Muscle of arm (tissue), 12 donors: Measurements from ENCODE around the gene POLR2E. TPM values are rescaled to one million over a fixed set of nuclear protein-coding genes. Genes with fewer than 3 reads are reported as not detected.

Source experiments
- DNase-seq: peaks from one replicate; pipeline ENCODE4 v3.0.0-alpha.2; 2013
- polyA plus RNA-seq, 12 donors: library from polyadenylated mRNA; unstranded; fragments of 120-200 nt; gene quantifications; one replicate each; pipeline ENCODE4 v1.2.1, GENCODE V29; 2013; ENCODE audit not compliant: insufficient read length in 12 of 12

The POLR2E gene
- polyA plus RNA-seq, 12 donors, result 79.7 to 135 (median 108) TPM; not detected in 1

DNA sequence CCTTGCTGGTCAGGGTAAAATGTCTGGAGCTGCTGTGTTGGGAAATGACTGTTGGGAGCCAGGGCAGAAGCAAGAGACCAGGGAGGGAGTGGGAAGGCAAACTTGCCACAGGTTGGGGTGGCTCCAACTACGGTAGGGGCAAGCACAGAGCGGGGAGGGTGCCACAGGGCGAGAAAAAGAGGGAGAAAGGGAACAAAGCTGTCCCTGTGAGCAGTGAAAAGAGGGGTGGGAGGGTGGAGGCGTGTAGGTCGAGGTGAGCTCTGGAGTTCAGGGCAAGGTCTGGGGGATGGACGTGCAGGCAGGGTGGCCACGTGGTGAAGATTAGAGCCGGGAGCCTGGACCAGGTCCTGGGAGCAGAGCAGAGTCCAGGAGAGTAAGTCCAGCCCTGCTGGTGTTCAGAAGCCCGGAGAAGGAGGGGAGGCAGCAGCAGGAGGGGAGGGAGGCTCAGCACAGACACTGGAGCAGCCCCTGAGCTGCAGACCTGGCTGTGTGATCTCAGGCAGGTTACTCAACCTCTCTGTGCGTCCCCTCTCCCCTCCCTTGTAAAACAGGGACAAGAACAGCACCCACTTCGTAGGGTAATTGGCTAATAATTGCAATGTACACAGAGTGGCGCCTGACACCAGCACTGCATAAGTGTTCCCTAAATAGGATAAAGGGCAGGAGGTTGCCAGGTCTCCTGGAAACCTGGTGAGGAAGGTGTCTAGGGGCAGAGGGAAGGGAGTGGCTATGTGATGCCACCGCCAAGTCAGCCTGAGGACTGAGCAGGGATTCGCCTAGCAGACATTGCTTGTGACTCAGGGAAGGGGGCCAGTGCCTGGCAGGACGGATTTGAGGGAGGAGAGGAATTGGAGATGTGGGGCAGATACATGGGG lies 3.2 kb upstream of the POLR2E start:
- DNase-seq, result no peak

DNA sequence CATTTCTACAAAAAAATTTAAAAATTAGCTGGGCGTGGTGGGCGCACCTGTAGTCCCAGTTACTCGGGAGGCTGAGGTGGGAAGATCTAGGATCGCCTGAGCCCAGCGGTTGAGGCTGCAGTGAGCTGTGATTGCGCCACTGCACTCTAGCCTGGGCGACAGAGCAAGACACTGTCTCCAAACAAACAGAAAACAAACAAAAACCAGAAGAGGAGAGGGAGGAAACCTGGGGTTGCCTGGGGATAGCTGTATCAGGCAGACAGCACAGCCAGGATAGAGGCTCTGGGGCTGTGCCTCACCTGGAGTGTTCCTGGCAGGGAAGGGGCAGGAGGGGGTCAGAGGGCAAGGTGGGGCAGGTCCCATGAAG lies 2.6 kb upstream of the POLR2E start:
- DNase-seq, result no peak

DNA sequence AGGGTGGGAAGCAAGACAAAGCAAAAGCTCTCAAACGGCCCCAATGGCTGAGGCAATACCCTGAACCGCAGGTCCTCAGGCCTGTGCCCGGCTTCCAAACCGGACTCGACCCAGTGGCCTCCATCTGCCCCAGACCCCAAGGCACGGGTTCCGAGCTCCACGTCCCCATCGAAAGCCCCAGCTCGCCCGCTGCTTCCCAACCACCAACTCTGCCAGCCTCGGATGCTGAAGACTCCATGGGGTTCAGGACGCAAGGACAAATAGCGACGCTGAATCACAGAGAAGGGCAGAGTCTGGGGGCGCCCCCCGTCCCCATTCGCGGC lies 559 bp downstream of the POLR2E start:
- DNase-seq, result no peak

DNA sequence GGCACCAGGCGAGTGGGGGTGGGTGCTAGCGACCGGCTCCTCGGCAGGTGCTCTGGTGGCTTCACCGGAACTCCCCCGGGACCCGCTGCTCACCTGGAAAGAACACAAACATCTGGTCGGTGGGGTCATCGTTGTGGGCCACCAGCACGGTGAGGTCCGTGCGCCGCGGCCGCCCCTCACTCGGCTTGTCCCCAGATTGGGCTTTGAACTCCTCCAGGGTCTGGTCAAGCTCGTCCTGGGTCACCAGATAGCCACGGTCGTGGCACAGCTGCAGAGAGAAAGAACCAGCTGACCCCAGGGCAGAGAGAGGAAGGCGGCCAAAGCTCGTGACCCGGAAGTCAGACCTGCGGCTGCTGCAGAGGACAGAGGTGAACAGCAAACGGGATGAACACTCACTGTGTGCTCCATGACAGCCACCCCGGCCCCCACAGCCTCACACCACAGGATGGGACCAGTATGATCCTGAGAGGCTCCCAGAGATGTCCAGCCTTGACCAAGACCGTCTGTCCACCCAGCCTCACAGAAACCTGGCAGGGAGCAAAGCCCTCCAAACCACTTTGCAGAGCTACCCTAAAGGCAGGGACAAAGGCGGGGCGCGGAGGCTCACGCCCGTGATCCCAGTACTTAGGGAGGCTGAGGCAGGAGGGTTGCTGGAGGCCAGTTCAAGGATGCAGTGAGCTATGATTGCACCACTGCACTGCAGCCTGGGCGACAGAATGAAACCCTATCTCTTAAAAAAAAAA lies 1.2 kb downstream of the POLR2E start:
- no peak for DNase-seq

DNA sequence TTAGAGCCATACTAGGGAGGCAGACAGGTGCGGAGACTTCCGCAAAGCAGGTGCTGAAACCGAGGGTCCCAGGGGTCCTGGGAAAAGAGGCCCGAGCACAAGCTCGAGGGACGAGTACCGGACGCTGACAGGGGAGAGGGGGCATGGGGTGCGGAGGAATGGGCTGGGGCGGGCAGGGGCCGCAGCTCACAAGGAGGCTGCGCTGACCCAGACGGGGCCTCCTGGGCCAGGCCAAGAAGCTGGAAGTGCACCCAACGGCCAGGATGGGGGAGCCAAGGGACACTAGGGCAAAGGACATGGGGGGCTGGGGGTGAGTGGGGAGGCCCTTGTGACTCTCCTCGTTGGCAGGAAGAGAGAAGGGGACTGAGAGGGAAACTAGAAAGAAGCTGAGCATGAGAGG lies 1.8 kb downstream of the POLR2E start:
- DNase-seq, result no peak

DNA sequence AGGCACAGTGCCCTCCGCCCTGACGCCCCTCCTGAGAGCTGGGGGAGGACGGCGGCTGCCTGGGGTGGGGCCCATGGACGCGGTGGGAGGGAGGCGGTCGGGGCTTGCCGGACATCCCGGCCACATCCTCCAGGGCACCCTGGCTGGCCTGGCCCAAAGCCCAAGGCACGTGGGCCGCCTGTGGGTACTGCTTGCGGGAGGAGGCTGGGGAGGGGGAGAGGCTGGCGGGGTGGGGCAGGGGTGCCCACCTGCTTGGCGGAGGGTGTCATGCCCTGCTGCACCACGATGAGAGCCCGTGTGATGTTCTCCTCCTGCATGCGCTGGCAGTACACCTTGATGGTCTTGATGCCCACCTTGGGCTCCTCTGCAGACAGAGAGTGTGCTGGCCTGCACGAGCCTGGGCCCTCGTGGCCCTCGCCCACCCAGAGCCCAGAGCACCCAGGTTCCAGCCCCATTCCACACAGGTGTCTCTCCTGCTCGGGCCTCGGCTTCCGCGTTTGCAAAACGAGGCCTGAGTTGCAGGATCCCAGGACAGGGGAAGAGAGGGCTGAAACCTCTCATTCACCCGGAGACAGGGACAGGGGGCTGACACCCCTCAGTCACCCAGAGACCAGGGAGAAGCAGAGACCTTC lies 3.5 kb downstream of the POLR2E start:
- DNase-seq, result no peak

DNA sequence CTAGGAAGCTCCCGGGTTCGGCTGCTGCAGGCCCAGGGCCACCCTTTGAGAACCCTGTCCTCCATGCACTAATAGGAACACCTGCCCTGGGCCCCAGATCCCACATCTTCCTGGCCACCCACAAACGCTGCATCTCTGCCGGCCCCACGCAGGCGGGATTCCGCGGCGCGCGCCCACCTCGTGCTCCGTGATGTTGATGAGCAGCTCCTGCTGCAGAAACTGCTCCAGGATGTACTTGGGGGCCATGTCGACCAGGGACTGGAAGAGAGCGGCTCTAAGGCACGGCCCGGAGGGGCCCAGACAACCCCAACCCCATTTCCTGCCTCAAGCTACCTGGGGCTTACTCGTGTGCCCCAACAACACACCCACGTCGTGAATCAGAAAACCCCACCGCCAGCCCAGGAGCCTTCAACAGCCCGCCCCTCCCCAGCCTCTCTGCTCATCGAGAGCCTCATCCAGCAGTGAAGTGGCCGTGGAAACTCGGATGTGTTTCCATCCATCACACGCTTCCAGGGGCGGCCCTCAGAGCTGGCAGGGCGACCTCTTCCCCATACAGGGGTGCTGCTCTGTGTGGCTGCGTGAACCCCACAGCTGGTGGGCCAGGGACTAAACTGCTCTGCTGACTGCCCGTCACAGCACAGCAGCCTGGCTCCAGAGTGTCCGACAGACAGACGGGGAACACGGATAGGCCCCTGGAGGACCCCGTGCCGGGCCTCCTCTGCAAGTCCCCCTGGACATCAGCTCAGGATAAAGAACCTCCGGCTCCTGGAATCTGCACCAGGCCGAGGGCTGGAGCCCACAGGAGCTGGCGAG lies 4.2 kb downstream of the POLR2E start:
- no peak for DNase-seq

DNA sequence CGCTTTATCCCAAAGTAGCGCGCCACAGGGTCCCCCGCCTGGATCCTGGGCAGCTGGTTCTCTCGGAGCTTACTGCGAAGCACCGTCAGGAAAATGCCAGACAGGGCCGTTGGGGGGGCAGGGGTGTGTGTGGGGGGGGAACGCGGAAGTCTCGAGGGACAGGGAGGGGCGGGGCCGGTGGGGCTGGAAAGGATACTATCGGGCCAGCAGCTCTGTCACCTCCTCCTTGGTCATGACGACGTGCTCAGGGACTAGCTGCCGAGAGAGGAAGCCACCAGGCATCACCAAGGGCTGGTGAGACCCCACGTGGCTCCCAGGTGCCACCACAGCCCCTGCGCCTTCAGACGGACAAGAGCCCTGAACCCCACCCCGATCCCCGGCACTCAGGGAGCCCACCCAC lies 5.3 kb downstream of the POLR2E start:
- no peak for DNase-seq

DNA sequence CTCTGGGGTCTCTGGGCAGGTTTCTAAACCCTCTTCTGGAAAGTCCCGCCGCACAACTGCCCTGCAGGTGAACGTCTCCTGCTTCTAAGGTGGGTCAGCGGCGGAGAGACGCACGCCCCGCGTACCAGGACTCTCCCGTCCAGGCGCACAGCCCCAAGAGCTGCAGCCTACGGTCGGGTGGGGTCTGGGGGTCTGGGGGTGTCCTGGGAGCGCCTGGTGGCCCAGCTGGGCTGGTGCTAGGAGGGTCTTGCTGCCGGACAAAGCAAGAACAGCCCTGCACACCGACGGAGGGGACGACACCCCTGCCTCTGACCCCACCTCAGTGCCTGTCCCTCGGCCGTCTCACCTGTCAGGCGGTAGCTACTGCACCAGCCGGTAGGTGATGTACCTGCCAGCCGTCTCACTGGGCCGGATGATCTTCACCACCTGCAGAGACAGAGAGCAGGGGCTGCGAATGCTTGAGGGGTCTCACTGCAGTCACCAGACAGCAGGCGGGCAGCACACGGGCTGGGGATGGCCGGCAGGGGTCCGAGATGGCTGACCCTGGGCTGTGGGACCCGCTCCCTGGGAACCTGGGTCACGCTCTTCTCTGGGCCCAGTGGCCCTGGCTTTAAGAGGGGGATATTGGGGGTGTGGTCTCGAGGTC lies 5.9 kb downstream of the POLR2E start:
- no peak for DNase-seq

DNA sequence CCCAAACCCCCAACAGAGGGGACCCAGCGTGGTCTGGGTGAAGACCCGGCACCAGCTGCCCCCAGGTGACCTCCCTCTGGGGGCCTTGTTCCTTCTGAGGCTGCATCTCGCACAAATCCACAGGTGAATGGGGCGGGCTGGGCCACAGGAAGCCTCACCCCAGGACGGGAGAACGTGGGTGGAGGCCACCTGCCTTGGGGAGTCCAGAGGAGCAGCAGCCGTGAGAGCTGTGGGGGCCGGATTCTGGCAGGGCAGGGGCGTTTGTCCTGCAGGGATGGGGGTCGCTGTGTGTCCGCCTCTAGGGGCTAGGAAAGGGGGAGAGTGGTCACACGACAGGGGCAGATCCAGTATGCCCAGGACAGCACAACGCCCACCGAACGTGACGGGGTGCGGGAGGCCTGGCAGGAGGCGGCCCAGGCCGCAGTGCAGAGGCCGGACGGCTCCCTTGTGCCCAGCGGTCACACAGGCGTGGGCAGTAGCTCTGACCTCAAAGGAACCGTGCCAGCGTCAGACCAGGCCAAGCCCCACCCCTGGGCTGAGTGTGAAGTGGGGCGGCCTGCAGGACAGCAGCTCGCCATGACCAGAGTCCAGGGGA lies 6.7 kb downstream of the POLR2E start:
- DNase-seq, result no peak

DNA sequence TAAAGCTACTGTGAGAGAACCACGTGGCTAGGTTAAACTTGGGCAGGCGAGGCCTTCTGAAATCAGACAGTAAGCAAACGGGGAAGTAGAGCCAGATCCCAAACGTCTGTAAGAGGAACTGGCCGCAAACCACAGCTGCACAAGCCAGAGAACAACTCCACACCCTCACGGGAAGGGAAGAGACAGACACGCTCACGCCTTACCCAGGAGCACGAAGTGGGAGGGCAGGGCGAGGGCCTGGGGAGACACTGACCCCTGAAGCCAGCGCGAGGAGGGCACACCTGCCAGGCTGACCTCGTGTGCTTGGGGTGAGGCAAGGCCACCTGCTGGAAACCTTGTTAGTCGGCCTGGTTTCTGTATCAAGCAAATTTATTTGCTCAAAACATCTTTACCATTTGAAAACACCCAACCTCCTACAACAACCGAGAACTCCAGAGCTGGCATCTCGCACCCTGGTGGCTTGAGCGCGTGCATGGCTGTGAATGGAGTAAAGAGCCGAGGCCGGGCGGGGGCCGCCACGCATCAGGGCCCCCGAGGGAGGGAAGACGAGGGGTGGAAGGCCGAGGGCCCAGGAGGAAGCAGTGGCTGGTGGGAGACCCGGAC lies 7.3 kb downstream of the POLR2E start:
- no peak for DNase-seq

DNA sequence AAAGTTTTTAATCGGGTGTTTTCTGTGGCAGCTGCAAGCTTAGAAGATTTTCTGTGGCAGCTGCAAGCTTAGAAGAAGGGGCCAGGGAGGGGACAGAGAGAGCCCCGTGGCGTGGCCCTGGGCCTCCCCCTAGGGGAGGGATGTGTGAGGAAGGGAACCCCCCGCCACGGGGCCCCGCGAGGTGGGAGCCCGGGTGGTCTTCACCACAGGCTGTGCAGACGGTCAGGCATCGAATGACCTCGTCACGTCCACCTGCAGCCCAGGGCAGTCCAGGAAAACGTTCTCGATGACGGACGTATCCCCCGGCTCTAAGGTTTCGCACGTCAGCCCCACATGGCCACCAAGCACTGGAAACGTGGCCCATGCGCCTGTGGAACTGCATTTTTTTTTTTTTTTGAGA lies 8.6 kb downstream of the POLR2E start:
- no peak for DNase-seq

DNA sequence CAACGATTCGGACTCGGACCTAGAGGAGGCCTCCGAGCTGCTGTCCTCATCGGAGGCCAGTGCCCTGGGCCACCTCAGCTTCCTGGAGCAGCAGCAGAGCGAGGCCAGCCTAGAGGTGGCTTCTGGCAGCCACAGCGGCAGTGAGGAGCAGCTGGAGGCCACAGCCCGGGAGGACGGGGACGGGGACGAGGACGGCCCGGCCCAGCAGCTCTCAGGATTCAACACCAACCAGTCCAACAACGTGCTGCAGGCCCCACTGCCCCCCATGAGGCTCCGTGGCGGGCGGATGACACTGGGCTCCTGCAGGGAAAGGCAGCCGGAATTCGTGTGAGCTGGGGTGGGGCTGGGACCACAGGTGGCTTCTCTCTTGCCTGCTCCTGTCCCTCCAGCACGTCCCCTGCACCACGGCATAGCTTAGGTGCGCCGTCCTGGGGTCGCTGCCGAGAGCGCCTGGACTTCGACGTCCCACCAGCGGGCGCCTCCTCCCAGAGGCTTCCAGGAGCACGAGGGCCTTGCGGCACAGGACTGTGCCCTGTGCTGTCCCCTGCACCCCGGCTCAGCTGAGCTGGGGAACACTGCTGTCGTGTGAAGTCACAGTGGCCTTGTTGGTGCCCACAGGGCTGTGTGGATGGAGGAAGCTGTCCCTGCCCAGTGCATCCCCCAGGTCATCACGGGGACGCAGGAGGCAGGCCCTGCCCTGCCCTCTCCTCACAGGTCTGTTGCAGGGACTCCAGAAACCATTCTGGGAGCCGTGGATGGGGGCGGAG lies 9.3 kb downstream of the POLR2E start:
- no peak for DNase-seq

DNA sequence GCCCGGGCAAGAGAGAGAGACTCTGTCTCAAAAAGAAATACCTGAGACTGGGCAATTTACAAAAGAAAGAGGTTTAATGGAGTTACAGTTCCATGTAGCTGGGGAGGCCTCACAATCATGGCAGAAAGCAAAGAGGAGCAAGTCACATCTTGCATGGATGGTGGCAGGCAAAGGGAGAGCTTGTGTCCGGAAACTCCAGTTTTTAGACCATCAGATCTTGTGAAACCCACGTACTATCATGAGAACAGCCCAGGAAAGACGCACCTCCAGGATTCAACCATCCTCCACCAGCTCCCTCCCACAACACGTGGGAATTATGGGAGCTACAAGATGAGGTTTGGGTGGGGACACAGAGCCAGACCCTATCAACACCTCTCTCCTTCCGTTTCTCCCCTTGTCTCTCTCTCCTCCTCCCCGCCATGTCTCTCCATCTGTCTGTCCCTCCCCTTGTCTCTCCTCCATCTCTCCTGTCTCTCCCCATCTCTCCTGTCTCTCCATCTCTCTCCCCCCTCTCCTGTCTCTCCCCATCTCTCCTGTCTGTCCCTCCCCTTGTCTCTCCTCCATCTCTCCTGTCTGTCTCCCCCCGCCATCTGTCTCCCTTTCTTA lies 10.0 kb downstream of the POLR2E start:
- DNase-seq, result no peak

DNA sequence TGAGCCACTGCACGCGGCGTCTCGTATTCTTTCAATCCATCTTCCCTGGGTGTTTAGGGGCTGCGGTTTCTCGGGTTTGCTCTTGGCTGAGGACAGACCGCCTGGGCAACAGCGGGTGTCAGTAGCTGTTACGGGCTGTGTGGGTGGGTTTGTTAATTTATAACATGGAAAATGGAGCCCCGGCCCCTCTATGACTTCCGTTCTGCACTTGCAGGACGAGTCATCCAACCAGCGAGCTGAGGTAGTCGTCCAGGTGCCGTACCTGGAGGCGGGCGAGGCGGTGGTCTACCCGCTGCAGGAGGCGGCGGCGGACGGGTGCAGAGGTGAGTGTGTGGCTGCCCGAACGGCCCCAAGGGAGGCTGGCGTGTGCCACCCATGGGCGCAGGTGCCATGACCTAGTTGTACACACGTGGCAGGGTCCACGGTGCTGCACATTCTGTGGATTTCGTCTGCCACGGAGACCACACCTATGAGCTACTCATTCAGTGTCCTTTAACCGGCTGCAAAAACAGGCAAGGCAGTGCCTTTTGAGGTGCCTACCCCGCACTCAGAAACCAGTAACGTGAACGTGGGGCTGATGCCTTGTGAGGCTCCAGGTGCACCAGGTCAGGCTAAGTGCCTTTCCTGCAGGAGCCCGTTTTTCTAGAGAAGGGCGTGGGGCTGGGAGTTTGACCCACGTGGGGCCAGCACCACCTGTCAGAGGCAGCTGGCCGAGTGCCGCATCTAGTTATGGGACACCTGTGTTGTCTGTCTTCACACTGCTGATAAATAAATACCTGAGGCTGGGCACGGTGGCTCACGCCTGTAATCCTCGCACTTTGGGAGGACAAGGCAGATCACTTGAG lies 10.9 kb downstream of the POLR2E start:
- no peak for DNase-seq

DNA sequence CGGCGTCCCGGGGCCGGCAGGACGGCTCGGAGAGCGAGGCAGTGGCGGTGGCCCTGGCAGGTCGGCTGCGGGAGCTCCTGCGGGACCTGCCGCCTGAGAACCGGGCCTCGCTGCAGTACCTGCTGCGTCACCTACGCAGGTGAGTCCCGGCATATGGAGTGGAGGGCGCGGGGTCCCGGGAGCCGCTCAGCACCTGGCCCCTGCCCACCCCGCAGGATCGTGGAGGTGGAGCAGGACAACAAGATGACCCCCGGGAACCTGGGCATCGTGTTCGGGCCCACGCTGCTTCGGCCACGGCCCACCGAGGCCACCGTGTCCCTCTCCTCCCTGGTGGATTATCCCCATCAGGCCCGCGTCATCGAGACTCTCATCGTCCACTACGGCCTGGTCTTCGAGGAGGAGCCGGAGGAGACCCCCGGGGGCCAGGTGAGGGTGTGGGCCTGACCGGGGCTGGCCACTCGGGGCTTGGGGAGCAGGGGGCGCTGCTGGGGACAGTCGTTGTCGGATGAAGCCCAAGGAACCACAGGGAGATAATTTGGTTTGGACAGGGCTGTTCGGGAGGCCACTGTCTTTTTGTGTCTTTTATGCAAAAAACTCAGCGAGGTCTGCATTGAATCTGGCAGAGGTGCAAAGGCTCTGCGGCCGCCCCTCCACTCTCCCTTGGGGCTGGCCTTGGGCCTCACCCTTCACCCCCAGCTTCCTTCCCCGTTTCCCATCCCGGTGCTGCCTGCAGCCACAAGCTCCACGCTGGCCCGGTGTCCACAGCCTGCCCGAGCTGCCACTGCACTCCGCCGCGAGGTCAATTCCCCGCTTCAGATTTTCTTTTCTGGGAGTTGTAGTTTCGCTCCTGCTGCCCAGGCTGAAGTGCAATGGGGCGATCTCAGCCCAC lies 12.0 kb downstream of the POLR2E start:
- no peak for DNase-seq

DNA sequence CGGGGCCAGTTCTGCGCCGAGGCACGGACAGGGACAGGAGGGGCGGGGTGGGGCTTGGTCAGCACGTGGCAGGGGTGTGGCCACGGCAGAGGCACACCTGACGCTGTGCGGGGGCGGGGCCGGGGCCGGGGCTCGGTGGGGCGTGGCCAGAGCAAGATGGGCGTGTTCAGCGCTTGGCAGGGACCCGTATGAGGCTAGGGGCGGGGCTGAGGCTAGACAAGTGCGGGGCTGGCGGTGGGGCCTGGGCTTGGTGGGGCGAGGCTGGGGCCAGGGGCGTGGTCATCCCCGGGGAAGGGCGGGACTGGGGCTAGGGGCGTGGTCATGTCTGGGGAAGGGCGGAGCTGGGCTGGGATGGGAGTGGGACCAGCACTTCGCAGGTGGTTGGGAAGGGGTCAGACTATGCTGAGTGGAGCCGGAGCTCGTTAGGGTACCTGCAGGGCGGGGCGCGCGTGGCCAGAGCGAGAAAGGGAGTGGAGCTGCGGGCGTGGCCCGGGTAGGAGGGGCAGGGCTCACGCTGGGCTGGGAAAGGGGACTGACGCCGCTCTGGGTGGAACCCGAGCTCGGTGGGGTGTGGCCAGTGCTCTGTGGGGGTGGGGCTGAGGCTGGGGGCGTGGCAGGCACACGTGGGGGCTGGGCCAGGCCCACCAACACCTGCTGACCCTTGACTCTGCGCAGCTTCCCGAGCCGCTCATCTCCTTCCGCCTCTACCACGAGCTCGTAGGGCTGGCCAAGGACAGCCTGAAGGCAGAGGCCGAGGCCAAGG lies 12.8 kb downstream of the POLR2E start:
- no peak for DNase-seq
